ENCODE results near the gene CHSY3.

The CHSY3 gene

DNA sequence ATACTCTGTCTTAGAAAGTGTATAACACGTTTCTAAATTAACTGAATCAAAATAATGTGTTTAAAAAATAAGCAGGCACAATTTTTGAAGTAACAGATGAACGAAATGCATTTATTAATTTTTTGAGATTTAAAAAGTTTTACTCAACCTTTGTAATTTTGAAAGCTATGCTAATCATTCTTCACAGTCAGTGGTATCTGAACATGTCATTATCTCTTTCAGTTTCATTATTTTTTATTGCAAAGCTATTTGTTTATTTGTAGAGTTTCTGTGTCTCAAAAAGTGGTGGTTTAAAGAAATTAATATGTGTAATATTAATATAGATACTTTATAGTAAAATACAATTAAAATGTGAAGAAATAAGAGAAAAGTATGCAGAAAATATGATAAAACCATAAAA, 11.2 kb downstream of the CHSY3 start:
- Histone ChIP-seq H3K9me3 (ENCODE audit: control insufficient read depth, insufficient read depth, low read length) (no peaks in the 10 kb centered on the region), H3K4me1 (ENCODE audit: insufficient read depth, low read length) (no peaks in the 10 kb centered on the region; the same call in 1 of the 2 replicates), H3K9ac (ENCODE audit: low read depth, low read length) (no peak overlapping the region), H3K36me3 (ENCODE audit: insufficient read depth, low read length) (no peaks in the 10 kb centered on the region)

DNA sequence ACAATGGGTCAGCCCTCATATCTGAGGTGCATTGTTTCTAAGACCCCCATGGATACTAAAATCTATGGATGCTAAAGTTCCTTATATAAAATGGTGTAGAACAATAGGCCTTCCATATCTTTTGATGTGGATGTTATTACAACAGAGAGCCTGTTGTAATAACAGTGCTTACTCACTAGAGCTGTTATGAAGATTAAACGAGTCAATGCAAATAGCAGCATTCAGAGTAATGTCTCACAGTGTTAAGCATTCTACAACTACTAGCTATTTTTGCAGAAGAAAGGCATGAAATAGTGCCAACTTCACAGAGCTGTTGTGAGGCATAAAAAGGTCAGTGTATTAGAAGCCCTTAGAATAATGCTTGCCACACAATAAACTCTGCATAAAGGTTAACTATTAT, 13.0 kb downstream of the CHSY3 start:
- Histone ChIP-seq H3K9ac (ENCODE audit: low read depth, low read length) (no peak overlapping the region), H3K9me3 (ENCODE audit: control insufficient read depth, insufficient read depth, low read length) (no peaks in the 10 kb centered on the region), H3K4me1 (ENCODE audit: insufficient read depth, low read length) (no peaks in the 10 kb centered on the region; the same call in 1 of the 2 replicates), H3K36me3 (ENCODE audit: insufficient read depth, low read length) (no peaks in the 10 kb centered on the region)

DNA sequence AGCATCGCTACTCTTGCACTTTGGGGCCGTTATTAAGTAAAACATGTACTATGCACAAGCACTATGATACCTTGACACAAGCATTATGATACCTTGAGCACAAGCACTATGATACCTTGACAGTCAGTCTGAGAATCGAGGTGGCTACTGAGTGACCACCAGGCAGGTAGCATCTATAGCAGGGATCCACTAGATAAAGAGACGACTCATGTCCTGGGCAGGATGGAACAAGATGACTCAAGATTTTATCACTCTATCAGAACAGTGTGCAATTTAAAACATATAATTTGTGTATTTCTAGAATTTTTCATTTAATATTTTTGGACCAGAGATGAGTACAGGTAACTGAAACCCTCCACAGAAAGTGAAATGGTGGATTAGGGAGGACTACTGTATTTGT, 16.9 kb downstream of the CHSY3 start:
- no peak overlapping the region for H3K9ac ChIP-seq (ENCODE audit: low read depth, low read length)
- H3K36me3 ChIP-seq (ENCODE audit: insufficient read depth, low read length), result no peaks in the 10 kb centered on the region
- no peaks in the 10 kb centered on the region; the same call in 1 of the 2 replicates for H3K4me1 ChIP-seq (ENCODE audit: insufficient read depth, low read length)
- no peaks in the 10 kb centered on the region for H3K9me3 ChIP-seq (ENCODE audit: control insufficient read depth, insufficient read depth, low read length)

DNA sequence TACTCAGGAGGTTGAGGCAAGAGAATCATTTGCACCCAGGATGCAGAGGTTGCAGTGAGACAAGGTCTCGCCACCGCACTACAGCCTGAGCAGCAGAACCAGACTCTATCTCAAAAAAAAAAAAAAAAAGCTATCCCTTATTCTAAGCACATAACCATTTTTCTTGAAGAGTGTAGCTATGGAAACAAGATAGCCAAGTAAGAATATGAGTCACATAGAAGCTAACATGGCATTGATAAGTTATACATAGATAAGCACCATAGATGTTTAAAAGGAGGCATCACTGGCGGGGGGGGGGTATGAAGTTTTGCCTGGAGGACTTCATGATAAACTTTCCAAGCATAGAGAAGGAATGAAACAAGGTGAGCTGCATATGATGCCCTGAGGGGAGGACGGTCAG, 26.0 kb downstream of the CHSY3 start:
- Histone ChIP-seq H3K4me1 (ENCODE audit: insufficient read depth, low read length) (no peaks in the 10 kb centered on the region), H3K9me3 (ENCODE audit: control insufficient read depth, insufficient read depth, low read length) (no peaks in the 10 kb centered on the region), H3K36me3 (ENCODE audit: insufficient read depth, low read length) (no peaks in the 10 kb centered on the region), H3K9ac (ENCODE audit: low read depth, low read length) (no peak overlapping the region)

DNA sequence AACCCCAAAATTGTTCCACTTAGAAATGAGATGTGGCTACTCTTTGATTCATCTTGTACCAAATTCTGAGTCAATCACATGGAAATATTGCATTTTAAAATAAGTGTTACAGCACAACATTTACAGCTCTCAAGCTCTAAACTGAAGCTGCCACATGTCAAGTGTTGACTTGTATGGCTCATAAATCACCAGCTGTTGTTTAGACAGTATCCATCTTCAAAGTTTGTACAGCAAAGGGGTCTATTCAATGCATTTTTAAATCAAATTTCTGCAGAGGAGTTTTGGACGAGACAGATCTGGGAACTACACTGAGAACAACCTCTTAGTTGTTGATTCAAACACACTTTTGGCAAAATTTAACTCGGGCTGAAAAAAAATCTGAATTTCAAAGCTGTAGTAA, 31.4 kb downstream of the CHSY3 start:
- Histone ChIP-seq H3K9me3 (ENCODE audit: control insufficient read depth, insufficient read depth, low read length) (peaks cover 7% of the 10 kb centered on the region; the same call in 1 of the 2 replicates), H3K4me1 (ENCODE audit: insufficient read depth, low read length) (no peaks in the 10 kb centered on the region), H3K36me3 (ENCODE audit: insufficient read depth, low read length) (no peaks in the 10 kb centered on the region), H3K9ac (ENCODE audit: low read depth, low read length) (no peak overlapping the region)

DNA sequence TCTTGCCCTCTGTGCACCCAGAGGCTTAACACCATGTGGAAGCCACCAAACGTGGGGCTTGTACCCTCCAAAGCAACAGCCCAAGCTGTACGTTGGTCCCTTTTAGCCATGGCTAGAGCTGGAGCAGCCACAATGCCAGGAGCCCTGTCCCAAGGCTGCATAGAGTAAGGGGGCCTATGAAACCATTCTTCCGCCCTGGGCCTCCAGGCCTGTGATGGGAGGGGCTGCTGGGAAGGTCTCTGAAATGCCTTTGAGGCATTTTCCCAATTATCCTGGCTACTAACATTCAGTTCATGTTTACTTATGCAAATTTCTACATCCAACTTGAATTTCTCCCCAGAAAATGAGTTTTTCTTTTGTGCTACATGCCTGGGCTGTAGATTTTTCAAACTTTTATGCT, 33.8 kb downstream of the CHSY3 start:
- H3K4me1 ChIP-seq (ENCODE audit: insufficient read depth, low read length), result no peaks in the 10 kb centered on the region
- no peak overlapping the region for H3K9ac ChIP-seq (ENCODE audit: low read depth, low read length)
- H3K9me3 ChIP-seq (ENCODE audit: control insufficient read depth, insufficient read depth, low read length), result peaks cover 7% of the 10 kb centered on the region; the same call in 1 of the 2 replicates
- H3K36me3 ChIP-seq (ENCODE audit: insufficient read depth, low read length), result no peaks in the 10 kb centered on the region

DNA sequence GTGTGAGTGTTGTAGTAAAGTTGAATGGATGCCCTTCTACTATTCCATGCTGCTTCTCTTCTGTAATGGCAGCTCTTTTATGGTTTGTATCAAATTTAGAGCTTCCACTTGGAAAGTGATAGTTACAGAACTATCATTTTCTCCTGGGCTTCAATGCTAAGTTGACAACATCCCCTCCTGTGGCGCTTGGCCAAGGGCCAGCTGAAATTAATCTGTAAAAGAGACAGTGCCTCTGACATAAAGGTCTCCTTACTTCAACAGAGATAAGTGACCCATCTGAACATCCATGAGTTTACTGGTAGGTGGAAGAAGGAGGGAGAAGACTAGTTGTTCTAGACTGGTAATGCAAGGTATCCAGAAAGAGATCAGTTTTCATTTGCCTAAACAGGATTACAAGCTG, 39.7 kb downstream of the CHSY3 start:
- Histone ChIP-seq H3K4me1 (ENCODE audit: insufficient read depth, low read length) (no peaks in the 10 kb centered on the region), H3K9me3 (ENCODE audit: control insufficient read depth, insufficient read depth, low read length) (no peaks in the 10 kb centered on the region), H3K9ac (ENCODE audit: low read depth, low read length) (no peak overlapping the region), H3K36me3 (ENCODE audit: insufficient read depth, low read length) (no peaks in the 10 kb centered on the region)

DNA sequence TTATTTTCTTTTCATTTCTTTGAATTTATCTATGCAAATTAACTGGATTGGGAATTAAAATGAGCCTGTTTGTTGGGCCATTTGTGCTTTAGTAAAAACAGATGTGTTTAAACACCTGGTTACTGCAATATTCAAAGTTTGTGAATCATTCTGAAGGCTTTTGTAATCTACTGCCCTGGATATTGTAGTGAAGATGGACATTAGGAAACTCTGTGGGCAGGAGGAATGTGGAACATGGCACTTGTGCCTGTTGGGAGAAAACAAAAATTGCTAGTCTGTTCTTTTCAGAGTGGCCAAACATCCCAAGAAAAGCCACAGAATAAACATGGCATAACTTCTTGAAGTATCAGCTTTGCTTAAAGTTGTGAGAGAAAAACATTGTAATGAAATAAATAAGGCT, 40.8 kb downstream of the CHSY3 start:
- Histone ChIP-seq H3K9ac (ENCODE audit: low read depth, low read length) (no peak overlapping the region), H3K9me3 (ENCODE audit: control insufficient read depth, insufficient read depth, low read length) (no peaks in the 10 kb centered on the region), H3K36me3 (ENCODE audit: insufficient read depth, low read length) (no peaks in the 10 kb centered on the region), H3K4me1 (ENCODE audit: insufficient read depth, low read length) (no peaks in the 10 kb centered on the region)

DNA sequence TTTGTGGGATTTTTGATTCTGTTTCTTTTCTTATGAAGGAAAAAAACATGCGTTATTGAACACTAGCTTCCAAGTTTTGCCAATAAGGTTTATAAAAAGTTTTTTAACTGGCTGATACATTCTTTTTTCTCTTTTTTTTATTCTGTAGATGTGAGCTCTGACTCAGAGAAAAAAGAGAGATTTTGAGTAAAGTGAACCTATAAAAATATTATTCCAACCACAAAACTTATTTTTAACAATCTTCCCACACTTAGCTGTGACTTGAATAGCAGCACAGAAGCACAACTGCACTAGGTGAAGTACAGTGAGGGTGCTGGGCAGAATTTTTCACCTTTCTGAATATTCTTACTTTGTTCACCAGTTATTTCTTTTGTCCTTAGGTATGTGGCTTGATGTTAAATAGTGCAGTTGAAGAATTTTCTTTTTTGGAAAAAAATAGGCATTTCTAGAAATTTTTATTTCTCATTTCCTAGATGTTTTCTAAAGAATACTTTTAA, 41.6 kb downstream of the CHSY3 start:
- no peaks in the 10 kb centered on the region for H3K36me3 ChIP-seq (ENCODE audit: insufficient read depth, low read length)
- H3K9ac ChIP-seq (ENCODE audit: low read depth, low read length), result no peak overlapping the region
- H3K9me3 ChIP-seq (ENCODE audit: control insufficient read depth, insufficient read depth, low read length), result no peaks in the 10 kb centered on the region
- H3K4me1 ChIP-seq (ENCODE audit: insufficient read depth, low read length), result no peaks in the 10 kb centered on the region

DNA sequence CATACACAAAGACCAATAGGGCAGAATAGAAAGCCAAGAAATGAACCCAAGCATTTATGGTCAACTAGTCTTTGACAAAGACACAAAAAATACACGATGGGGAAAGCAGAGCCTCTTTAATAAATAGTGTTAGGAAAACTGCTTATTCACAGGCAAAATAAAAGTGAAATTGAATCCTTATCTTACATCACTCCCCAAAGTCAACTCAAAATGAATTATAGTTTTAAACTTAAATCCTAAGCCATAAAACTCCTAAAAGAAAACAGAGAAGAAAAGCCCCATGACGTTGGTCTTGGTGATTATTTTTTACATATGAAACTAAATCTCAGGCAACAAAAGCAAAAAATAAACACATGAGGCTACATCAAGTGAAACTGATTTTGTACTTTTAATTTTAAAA, 46.8 kb downstream of the CHSY3 start:
- H3K9me3 ChIP-seq (ENCODE audit: control insufficient read depth, insufficient read depth, low read length), result no peaks in the 10 kb centered on the region
- no peaks in the 10 kb centered on the region for H3K4me1 ChIP-seq (ENCODE audit: insufficient read depth, low read length)
- H3K36me3 ChIP-seq (ENCODE audit: insufficient read depth, low read length), result no peaks in the 10 kb centered on the region
- no peak overlapping the region for H3K9ac ChIP-seq (ENCODE audit: low read depth, low read length)

DNA sequence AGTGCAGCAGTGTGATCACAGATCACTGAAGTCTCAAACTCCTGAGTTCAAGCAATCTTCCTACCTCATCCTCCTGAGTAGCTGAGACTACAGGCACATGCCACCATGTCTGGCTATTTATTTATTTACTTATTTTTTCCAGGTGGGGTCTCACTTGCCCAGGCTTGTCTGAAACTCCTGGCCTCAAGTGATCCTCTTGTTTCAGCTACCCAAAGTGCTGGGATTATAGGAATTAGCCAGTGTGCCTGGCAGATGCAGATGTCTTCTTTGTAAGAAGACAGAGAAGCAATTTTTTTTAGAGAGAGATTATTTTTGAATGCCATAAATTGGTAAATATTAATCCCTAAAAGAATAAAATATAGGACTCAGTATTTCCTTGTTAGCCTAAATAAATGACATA, 54.3 kb downstream of the CHSY3 start:
- Histone ChIP-seq H3K9ac (ENCODE audit: low read depth, low read length) (no peak overlapping the region), H3K4me1 (ENCODE audit: insufficient read depth, low read length) (peaks cover 8% of the 10 kb centered on the region; the same call in 1 of the 2 replicates), H3K9me3 (ENCODE audit: control insufficient read depth, insufficient read depth, low read length) (no peaks in the 10 kb centered on the region), H3K36me3 (ENCODE audit: insufficient read depth, low read length) (no peaks in the 10 kb centered on the region)

DNA sequence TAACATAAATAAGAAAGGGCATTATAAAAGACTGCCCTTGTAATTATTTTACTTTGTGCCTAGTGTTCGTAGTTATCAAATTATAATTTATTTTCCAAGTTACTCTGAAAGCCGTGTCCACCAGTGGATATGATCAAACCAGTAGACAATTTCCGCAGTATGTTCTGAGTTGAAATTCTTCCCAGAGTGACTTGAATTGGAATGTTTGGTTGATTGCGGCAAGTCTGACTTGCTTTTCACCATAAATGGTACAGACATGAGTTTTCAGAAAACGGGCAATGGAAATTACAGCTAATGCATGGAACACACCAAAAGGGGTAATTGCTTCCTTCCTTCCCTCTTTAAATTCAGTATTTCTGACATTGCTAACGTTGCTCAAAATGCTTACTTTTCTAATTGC, 56.6 kb downstream of the CHSY3 start:
- Histone ChIP-seq H3K9me3 (ENCODE audit: control insufficient read depth, insufficient read depth, low read length) (no peaks in the 10 kb centered on the region), H3K36me3 (ENCODE audit: insufficient read depth, low read length) (no peaks in the 10 kb centered on the region), H3K9ac (ENCODE audit: low read depth, low read length) (no peak overlapping the region), H3K4me1 (ENCODE audit: insufficient read depth, low read length) (peaks cover 8% of the 10 kb centered on the region; the same call in 1 of the 2 replicates)

DNA sequence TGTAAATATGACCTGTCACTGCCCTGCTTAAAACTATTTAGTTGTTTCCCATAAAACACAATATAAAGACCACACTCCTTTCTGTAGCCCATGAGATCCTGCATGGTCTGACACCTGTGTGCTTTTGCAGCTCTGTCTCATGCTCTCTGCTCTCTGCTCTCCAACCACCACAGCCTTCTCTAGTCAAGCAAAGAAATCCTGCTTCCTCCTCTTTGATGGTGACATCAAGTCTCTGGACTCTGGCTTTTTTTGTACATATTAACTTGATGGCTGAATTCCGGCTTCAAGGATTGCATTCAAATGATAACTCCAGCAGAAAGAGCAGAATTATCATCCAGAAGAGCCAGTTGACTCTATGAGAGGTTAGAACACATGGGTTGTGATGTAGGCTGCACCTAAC, 58.2 kb downstream of the CHSY3 start:
- Histone ChIP-seq H3K4me1 (ENCODE audit: insufficient read depth, low read length) (peaks cover 8% of the 10 kb centered on the region; the same call in 1 of the 2 replicates), H3K9me3 (ENCODE audit: control insufficient read depth, insufficient read depth, low read length) (no peaks in the 10 kb centered on the region), H3K36me3 (ENCODE audit: insufficient read depth, low read length) (no peaks in the 10 kb centered on the region), H3K9ac (ENCODE audit: low read depth, low read length) (no peak overlapping the region)

DNA sequence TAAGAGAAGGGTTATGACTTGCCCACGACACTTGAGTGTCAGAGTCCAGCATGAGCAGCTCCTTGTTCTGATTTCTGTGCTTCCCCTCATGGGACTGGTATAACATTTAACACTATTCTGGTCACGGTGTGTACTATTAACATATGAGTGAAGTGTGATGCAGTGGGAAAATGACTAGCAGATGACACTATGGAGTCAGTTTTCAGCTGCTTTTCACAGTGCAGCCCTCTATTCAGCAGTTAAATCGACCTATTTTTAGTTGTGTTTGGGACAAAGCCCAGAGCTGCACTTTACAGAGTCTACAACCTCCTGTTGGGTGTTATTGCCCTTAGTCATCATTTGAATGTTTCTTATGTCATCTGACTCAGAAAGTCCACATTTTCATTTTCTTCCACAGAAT, 59.1 kb downstream of the CHSY3 start:
- H3K9ac ChIP-seq (ENCODE audit: low read depth, low read length), result no peak overlapping the region
- no peaks in the 10 kb centered on the region for H3K36me3 ChIP-seq (ENCODE audit: insufficient read depth, low read length)
- H3K9me3 ChIP-seq (ENCODE audit: control insufficient read depth, insufficient read depth, low read length), result no peaks in the 10 kb centered on the region
- H3K4me1 ChIP-seq (ENCODE audit: insufficient read depth, low read length), result peaks cover 6% of the 10 kb centered on the region; the same call in 1 of the 2 replicates

DNA sequence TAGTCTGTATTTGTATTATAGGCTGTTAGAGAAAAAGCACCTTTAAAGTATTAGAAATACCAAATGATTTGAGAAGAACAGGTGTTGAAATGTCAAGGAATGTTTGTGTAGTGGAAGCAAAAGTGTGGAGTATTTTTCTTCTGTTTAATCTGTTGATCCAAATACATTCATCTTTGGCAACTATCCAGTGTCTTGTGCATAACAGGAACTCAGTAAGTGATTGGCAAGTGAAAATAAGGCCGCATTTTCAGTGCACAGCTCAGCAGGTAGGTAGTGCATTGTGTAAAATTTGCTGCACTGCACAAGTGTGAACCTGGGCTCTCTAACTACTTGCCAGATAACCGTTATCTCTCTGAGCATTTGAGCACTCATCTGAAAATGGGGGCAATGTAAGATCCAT, 61.8 kb downstream of the CHSY3 start:
- Histone ChIP-seq H3K36me3 (ENCODE audit: insufficient read depth, low read length) (no peaks in the 10 kb centered on the region), H3K9me3 (ENCODE audit: control insufficient read depth, insufficient read depth, low read length) (no peaks in the 10 kb centered on the region), H3K9ac (ENCODE audit: low read depth, low read length) (no peak overlapping the region), H3K4me1 (ENCODE audit: insufficient read depth, low read length) (no peaks in the 10 kb centered on the region)

DNA sequence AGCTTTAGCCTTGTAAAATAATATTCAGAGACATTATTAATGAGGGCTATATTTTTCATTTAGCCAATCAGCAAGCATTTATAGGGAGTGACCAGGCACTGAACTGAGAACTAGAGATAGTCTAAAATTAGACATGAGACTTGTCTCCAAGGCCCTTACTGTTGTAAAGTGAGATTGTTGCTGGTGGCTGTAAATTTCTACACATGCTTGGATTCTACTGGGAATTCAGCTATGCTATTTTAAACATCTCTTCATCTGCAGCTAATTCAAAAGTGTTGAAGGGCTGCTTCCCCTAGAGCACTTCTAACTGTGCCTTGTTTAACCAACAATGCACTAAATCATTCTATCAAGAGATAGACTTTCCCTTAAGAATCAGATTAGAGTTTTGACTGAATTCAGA, 67.4 kb downstream of the CHSY3 start:
- Histone ChIP-seq H3K4me1 (ENCODE audit: insufficient read depth, low read length) (no peaks in the 10 kb centered on the region), H3K9ac (ENCODE audit: low read depth, low read length) (no peak overlapping the region), H3K9me3 (ENCODE audit: control insufficient read depth, insufficient read depth, low read length) (no peaks in the 10 kb centered on the region), H3K36me3 (ENCODE audit: insufficient read depth, low read length) (no peaks in the 10 kb centered on the region)

Measured in ES-I3 (cell line).